Chondrocyte (in vitro differentiated cells): ENCODE data around the gene SWSAP1. TPM values are rescaled to one million over a fixed set of nuclear protein-coding genes. Genes with fewer than 3 reads are reported as not detected.

Source experiments
- DNase-seq: peaks from one replicate; pipeline ENCODE4 v3.0.0; 2021; ENCODE audit warnings: mixed read lengths, low spot score
- H3K27ac Mint-ChIP-seq: one replicate; pipeline ENCODE4 v1.8.0; 2021; ENCODE audit warnings: mild to moderate bottlenecking, moderate library complexity, mixed read lengths; ENCODE audit not compliant: unreplicated experiment
- H3K27me3 Mint-ChIP-seq: 2 replicates; pipeline ENCODE4 v1.8.0; 2021; ENCODE audit warnings: low read depth, mixed read lengths
- H3K36me3 Mint-ChIP-seq: 2 replicates; pipeline ENCODE4 v1.8.0; 2021; ENCODE audit warnings: low read depth, mixed read lengths
- H3K4me1 Mint-ChIP-seq: 2 replicates; pipeline ENCODE4 v1.8.0; 2021; ENCODE audit warnings: low read depth, mild to moderate bottlenecking, mixed read lengths
- H3K4me3 Mint-ChIP-seq: one replicate; pipeline ENCODE4 v1.8.0; 2021; ENCODE audit warnings: mild to moderate bottlenecking, moderate library complexity, mixed read lengths; ENCODE audit not compliant: unreplicated experiment
- H3K9me3 Mint-ChIP-seq: 2 replicates; pipeline ENCODE4 v1.8.0; 2021; ENCODE audit warnings: low read depth, mixed read lengths
- CTCF ChIP-seq: fragments of 200-600 bp; sonication (generic); IDR thresholded peaks from 2 replicates; pipeline ENCODE4 v1.5.0; 2021; ENCODE audit warnings: antibody characterized with exemption, mild to moderate bottlenecking, moderate library complexity
- long read RNA-seq: library from polyadenylated mRNA; stranded (forward); transcript quantifications from one replicate; pipeline ENCODE4 v2.0.0, GENCODE V29; 2021
- total RNA-seq: library from RNA; stranded (reverse); gene quantifications from 3 replicates; pipeline ENCODE4 v1.2.1, GENCODE V29; 2021

Gene SWSAP1, protein sequence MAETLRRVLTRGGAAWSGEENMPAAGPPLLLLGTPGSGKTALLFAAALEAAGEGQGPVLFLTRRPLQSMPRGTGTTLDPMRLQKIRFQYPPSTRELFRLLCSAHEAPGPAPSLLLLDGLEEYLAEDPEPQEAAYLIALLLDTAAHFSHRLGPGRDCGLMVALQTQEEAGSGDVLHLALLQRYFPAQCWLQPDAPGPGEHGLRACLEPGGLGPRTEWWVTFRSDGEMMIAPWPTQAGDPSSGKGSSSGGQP
- 1.1 to 1.5 TPM (median 1.4 TPM) in 3 replicates for total RNA-seq
- long read RNA-seq, transcript SWSAP1-201 (2 exons, 1,684 nt), result major isoform, 5 of 5 reads
- long read RNA-seq, partial matches to known transcripts, result 0 of 5 reads
- long read RNA-seq, other reads (novel, unspliced or antisense), result 0 of 5 reads

DNA sequence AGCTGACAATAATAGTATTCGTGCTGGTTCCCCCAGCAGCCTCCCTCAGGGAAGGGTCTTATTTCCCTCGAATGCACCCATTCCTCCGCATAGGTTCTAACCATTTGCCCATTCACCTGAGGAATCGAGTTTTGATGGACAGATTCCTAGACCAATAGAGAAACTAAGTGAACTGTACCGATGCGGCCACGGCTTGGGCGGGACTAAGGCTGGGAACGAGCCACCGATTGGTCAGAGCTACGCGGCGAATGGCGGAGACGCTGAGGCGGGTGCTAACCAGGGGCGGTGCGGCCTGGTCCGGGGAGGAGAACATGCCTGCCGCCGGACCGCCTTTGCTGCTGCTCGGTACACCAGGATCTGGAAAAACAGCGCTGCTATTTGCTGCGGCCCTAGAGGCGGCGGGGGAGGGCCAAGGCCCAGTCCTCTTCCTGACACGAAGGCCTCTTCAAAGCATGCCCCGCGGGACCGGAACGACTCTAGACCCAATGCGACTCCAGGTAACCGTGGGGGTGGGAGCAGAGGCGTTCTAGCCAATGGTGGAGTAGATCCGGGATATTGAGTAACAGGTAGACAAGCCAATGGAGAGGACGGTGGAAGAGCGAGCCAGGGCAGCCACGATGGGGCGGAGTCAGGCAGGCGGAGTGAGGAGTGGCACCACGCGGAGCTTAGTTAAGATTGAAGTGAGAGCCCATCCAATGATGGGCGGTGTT, at the start of gene SWSAP1:
Gene SWSAP1, plus strand, starts transcription at position 234 of the 710 bp plus-strand sequence. Its CDS starts 15 bp downstream, at position 249.
- TF ChIP-seq CTCF, result no peak
- no peaks in the 10 kb centered on the region for H3K36me3 Mint-ChIP-seq
- no peaks in the 10 kb centered on the region for H3K27me3 Mint-ChIP-seq
- peak; percentile 98 for DNase-seq
- H3K4me3 Mint-ChIP-seq, result no peak within 1 kb of the TSS
- H3K9me3 Mint-ChIP-seq, result no peaks in the 10 kb centered on the region
- H3K27ac Mint-ChIP-seq, result peak within 1 kb of the TSS; percentile 8
- peaks cover 29% of the 10 kb centered on the region for H3K4me1 Mint-ChIP-seq

DNA sequence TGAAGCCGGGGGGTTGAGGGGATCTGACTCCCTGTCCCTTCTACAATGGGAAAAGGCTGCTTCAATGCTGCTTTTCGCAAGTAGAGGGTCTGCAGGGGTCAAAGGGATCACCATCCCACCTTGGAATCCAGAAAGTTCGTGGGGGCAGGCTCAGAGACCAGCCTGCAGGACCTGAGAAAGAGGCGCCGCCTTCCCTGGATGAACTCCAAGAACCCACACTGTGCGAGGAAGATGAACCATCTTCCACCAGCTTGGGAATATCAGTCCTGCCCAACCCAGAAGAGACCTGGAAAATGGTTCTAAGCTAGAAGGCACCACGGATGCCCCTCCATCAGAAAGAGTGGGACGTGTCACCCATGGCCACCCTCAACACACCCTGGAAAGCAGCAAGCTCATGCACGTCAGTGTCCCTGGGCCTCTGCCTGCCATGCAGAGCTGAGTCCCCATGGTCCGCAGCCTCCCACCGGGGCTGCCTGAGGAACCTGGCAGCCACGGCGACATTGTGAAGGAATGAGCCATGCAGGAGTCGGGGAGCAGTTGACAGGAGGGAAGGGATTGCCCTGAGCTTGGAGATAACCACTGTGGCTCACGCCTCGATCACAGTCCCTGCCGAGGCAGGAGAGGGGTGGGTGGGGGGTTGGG, 49.6 kb upstream of the SWSAP1 start:
- H3K4me3 Mint-ChIP-seq, result no peak overlapping the region

DNA sequence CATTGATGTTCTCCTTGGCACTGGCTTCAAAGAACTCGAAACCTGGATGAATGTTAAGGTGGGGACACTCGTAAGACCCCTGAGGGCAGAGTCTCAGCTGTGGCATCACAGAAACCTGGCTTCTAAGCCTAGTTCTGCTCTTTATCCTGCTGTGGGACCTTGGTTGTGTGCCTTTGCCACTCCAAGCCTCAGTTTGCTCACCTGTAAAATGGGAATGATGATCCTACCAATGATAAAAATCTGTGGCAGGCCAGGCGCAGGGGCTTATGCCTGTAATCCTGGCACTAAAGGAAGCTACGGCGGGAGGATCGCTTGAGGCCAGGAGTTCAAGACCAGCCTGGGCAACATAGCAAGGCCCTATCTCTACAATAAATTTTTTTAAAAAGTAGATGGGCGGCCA, 48.9 kb upstream of the SWSAP1 start:
- no peak for DNase-seq
- TF ChIP-seq CTCF, result no peak
- no peak overlapping the region for H3K4me3 Mint-ChIP-seq
- no peak overlapping the region for H3K27ac Mint-ChIP-seq
- no peaks in the 10 kb centered on the region for H3K9me3 Mint-ChIP-seq
- no peaks in the 10 kb centered on the region for H3K27me3 Mint-ChIP-seq
- H3K36me3 Mint-ChIP-seq, result peaks cover 2% of the 10 kb centered on the region
- H3K4me1 Mint-ChIP-seq, result peaks cover 29% of the 10 kb centered on the region

More for the DNA sequence above, 49.6 kb upstream of the SWSAP1 start:
- H3K27me3 Mint-ChIP-seq, result no peaks in the 10 kb centered on the region
- H3K27ac Mint-ChIP-seq, result no peak overlapping the region
- no peaks in the 10 kb centered on the region for H3K36me3 Mint-ChIP-seq
- no peak for TF ChIP-seq CTCF
- peaks cover 29% of the 10 kb centered on the region for H3K4me1 Mint-ChIP-seq
- DNase-seq, result no peak
- no peaks in the 10 kb centered on the region for H3K9me3 Mint-ChIP-seq

GRCh38 chr19:11330127-11330526, 44.3 kb upstream of the SWSAP1 start:
- Mint-ChIP-seq H3K9me3 (no peaks in the 10 kb centered on the region), H3K4me3 (no peak overlapping the region), H3K4me1 (no peaks in the 10 kb centered on the region), H3K27ac (no peak overlapping the region), H3K27me3 (no peaks in the 10 kb centered on the region), H3K36me3 (peaks cover 3% of the 10 kb centered on the region)
- no peak for TF ChIP-seq CTCF
- DNase-seq, result no peak

DNA sequence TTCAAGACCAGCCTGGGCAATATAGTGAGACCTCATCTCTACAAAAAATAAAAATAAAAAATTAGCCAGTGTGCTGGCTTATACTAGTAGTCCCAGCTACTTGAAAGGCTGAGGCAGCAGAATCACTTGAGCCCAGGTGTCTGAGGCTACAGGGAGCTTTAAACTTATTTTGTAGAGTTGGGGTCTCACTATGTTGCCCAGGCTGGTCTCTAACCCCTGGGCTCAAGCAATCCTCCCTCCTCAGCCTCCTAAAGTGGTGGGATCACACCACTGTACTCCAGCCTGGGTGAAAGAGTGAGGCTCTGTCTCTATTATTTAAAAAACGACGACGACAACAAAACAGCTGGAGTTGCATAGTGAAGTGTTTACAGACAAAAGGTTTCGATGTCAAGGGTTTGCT, 43.0 kb upstream of the SWSAP1 start:
- Mint-ChIP-seq H3K9me3 (no peaks in the 10 kb centered on the region), H3K4me3 (no peak overlapping the region), H3K4me1 (no peaks in the 10 kb centered on the region), H3K36me3 (peaks cover 10% of the 10 kb centered on the region), H3K27ac (no peak overlapping the region), H3K27me3 (no peaks in the 10 kb centered on the region)
- no peak for TF ChIP-seq CTCF
- DNase-seq, result no peak
